Cerebellar nuclear complex (tissue), 1 donor: ENCODE data around the gene CLEC11A.

Experiments
- DNase-seq, 2 experiments: peaks; one replicate each; lab custom pipeline; 2025; lab: John Stamatoyannopoulos, UW

Gene CLEC11A

GRCh38 chr19:50703915-50704796, 19.0 kb upstream of the CLEC11A start:
- no peak for DNase-seq

GRCh38 chr19:50705422-50706019, 17.6 kb upstream of the CLEC11A start:
- no peak for DNase-seq

DNA sequence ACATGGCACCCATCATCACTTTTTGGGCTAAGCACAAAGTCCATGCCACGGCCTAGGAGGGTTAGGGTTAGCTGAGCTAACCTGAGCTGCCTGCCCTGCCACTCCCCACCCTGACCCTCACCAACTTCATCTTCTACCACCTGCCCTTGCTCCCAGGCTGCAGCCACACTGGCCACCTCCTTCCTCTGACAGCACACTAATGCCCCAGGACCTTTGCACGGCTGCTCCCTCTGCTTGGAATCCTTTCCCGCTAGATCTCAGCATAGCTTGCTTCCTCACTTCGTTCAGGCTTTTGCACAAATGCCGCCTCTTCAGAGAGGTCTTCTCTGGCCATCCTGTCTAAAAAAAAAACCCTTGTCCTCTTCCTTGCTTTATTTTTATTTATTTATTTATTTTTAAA, 16.8 kb upstream of the CLEC11A start:
- no peak for DNase-seq

DNA sequence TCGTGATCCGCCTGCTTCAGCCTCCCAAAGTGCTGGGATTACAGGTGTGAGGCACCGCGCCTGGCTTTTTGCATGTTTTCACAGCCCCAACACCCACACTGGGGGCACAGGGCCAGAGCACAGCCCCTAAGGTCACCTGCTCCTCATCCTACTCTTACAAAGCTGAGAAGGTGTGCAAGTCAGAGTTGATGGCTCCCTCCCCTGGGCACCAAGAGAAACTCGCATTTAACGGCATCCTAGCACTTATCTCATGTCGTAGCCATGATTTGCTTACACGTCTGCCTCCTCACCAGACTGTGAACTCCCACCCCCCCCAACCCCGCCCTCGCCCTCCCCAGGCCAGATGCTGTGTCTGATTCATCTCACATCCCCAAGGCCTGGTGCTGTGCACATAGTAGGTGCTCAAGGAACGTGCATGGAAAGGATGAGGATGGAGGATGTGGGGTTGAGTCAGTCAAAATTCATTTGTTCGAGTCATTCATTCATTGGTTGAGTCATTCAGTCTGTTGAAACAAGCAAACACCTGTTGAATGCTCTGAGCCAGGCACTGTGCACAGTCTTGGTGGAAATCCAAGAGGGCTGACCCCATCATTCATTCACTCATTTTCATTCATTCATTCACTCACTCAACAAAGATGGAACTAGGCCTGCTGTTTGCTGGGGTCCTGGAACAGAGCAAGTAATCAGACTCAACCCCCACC, 14.8 kb upstream of the CLEC11A start:
- DNase-seq, result no peak

GRCh38 chr19:50710094-50710493, 13.1 kb upstream of the CLEC11A start:
- no peak for DNase-seq

DNA sequence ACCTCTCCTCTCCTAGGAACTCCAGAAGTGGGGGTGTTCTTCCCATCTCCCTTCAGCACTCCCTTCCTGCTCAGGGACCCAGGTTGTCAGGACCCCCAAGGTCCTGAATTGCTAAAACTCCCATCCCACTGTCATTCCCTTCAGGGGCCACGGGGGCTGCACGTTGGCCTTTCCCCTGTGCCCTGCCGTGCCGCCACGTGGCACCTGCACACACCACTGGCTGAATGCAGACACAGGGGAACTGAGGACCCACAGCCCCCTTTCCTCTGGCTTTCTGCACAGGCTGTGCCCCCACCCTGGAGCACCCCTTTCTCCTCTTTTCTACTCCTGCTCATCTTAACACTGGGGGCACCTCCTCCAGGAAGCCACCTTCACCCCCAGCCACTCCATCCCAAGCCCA, 12.6 kb upstream of the CLEC11A start:
- no peak for DNase-seq

DNA sequence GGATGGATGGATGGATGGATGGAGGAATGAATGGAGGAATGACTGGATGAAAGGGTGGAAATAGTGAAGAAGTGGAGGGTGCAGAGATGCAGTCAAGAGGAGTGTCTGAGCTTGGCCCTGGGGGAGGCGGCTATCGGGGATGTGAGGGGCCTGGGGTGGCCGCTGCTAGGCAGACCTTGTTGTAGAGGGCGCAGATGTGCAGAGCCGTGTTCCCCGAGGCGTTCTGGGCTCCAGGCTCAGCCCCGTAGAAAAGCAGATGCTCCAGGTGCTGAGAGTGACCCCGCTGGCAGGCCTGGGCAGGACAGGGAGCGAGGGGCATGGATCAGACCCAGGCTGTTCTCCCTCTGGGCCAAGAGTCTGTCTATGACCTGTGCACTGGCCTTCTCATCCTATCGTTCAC, 12.0 kb upstream of the CLEC11A start:
- DNase-seq, result no peak

- no peak for DNase-seq
Observed at GRCh38 chr19:50711805-50712204, 11.4 kb upstream of the CLEC11A start.

DNA sequence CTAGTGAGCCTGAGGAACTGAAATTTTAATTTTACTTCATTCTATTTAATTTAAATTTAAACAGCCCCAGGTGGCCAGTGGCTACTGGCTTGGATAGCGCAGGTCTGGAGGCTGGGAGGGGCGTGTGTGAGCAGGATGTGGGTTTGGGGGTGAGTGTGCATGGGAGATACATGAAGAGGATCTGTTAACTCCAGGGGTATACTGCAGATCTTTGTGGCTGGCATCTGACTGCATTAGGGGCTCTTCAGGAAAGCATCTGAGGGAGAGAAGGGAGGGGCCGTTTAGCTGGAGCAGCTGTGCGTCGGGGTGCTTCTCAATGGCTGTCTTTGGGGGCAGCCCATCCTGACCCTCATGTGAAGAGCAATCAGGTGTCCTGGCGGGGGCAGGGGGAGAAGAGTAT, 10.3 kb upstream of the CLEC11A start:
- DNase-seq, result no peak

DNA sequence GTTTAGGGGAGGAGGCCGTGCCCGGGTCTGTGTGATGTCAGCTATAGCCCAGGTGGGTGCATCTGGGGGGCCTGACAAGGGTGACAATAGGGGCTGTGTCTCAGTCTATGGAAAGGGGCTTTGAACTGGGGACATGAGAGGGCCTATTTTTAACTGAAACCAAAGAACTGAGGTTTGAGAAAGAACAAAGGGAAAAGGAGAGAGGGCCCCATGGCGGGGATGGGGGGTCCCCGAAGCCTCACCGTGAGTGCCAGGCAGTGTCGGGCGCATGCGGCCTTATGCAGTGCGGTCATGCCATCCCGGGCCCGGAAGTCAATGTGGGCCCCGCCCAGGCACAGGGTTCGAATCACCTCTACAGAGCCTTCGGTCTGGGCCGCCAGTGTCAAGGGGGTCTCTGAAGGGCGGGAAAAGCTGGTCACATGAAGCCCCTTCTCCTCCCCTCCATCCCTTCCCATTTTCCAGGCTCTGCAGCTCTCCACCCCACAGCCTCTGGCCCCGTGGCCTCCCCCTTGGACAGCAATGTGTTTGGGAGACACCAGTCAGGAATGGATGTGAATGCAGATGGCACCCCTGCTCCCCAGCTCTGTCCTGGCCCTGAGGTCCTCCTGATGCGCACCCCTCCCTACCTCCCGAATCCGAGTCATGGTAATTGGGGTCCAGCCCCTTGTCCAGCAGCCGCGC, 9.5 kb upstream of the CLEC11A start:
- DNase-seq, result no peak

DNA sequence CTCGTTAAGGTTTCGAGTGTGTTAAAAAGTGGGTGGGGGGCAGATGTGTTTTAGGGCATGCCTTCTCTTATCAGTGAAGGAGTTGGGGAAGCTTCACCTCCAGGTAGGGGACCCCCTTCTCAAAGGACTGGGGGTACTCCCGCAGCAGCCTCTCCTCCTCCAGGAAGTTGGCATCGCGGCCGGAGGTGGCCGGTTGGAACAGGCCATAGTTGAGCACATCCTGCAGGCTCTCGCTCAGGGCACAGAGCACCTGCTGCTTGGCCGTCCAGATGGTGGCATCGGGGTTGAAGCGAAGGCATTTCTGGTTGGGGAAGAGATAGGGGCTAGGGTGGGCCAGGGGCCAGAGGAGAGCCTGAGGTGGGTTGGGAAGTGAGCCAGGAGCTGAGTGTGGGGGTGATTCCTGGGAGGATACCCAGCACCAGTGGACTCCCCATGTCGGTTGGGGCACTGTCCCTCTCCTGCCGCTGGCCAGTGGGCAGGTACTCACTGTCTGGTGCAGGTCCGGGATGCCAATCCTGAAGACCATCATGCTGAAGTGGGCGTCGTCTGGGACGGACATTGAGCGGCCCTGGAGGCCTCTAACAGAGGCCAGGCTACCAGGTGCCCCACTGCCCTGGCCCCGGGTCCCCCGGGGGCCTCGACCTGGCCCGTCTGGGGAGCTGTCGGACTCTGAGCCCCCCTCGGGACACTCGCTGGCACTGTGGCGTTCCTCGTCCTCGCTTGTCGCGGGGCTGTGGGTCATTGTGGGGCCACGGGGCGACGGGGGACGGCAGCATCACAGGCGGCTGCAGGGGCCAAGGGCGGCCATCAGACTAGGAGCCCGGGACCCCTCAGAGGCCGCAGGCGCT, 6.8 kb upstream of the CLEC11A start:
- no peak for DNase-seq

DNA sequence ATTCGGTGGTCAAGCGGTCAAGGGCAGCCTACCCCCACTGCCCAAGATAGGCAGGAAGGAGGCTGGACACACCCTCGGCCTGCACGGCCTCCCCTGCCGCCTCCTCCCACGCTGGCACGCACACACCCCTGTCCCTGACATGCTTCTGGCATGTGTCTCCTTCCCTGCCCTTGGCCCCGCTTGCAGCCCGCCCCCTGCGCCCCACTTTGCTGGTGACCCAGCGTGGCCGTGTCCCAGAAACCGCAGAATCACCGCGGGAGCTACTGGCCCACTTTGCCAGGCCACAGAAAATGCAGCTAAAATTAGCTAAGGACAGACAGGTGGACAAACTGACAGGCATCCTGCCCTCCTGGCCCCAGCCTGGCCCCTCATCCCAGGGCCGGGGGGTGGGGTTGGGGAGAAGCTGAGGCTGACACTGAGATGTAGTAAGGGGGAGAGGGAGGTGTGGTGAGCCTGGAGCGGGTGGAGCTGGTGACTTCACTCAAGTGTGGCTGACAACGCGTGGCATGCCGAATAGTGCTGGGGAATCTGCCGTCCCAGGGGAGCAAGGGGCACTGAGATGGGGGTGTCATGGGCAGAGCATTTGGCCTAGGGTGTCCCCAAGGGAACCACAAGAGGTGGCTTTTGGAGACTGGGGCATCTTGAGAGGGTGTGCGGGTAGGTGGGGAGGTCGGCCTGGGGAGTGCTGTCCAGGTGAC, 6.0 kb upstream of the CLEC11A start:
- DNase-seq, result no peak

DNA sequence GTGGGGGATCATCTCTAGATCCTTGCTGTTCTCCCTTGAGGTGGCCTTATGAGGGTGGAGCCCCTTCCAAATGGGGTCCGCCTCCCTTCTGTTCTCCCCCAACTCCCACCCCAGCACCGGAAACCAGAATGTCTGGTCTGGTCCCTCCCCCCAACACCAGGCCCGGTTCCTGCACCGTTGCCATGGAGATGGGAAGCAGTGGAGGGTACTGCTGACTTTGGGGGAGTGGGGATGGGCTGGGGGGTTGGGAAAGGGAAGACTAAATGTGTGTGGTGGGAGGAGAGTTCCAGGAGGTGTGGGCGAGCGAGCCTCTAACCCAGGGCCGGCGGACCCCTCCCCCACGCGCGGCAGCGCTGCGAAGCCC, 5.3 kb upstream of the CLEC11A start:
- DNase-seq, result no peak

- DNase-seq, result no peak
Observed at GRCh38 chr19:50718255-50719118, 4.7 kb upstream of the CLEC11A start.

DNA sequence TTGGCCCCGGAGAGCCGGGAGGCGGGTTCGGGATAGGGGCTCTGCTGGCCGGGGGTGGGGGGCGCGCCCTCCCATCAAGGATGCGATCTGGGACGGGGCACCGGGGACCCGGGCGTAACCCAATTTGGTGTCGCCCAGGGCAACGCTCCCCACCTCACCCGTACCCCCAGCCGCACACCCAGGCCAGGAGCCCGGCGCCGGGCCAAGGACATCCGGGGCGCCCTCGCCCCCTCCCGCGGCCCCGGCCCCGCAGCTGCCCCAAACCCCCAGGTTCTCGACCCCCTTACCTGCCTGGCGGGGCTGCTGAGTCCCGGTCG, 4.1 kb upstream of the CLEC11A start:
- no peak for DNase-seq

DNA sequence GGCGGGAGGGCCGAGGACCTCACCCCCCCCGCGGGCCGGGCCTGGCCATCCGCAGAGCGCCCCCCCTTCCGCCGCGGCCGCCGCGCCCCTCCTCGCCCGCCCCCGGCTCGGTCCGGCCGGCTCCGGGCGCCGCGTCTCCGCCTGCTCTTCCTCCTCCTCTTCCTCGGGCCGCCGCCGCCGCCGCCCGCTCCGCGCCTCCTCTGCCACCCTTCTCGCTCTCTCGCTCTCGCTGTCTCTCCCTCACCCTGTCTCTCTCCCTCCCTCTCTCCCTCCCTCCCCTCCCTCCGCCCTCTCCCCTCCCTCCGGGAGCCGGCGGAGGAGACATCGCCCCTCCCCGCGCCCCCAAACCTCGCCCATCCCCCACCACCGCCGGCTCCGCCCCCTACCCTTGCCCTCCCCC, 3.6 kb upstream of the CLEC11A start, which contains the start of gene SHANK1:
TSS of gene SHANK1 (minus strand) at position 237 of the 400 bp plus-strand sequence. CDS start 2,883 bp downstream, outside the sequence.
- DNase-seq, result no peak

DNA sequence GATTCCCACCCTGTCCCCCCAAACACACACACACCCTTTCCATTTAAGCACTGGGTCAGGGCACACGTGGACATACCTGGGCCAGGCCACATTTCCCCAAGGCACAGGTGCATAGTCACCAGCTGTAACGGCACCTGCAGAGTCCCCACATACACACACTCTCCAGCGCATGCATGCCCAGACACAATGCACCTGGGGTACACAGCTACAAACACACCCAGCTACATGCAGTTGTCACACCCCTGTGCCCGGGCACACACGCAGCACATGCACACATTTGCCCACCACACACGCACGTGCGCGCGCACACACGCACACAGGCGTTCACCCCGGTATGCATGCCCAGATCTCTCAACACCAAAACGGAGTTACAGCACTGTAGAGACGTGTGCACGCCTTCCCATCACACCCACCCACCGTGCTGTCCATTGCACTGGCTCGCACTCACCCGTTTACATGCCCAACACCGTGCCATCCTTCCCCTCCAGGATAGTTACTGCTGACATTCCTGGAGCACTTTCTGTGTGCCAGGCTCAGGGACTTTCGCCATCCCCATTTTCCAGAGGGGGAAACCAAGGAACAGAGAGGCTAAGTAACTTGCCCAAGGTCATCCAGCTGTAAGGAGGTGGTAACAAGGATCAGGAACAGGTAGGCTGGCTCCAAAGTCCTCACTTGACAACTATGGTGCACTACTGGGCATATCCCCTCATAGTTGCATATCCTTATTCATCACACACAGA, 2.8 kb upstream of the CLEC11A start:
- DNase-seq, result no peak

DNA sequence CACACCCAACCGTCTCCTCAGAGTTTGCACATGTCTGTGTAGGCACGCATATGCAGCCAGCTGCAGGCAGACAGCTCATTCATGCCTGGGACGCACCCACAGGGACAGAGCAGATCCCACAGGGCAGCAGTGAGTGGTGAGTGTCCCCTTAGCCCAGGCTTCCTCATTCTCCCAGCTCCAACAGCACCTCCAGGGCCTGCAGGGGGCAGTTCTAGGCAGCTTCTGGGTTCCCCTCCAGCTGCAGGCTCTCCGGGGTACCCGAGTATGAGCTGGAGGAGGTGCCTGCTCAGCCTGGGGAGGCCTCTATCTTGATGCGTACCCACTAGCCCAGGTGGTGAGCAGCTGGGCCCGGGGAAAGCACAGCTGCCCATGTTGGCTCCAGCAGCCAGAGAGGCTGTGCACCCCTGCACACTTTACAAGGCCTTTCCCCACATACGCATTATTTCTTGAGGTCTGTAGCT, 2.2 kb upstream of the CLEC11A start:
- DNase-seq, result no peak

DNA sequence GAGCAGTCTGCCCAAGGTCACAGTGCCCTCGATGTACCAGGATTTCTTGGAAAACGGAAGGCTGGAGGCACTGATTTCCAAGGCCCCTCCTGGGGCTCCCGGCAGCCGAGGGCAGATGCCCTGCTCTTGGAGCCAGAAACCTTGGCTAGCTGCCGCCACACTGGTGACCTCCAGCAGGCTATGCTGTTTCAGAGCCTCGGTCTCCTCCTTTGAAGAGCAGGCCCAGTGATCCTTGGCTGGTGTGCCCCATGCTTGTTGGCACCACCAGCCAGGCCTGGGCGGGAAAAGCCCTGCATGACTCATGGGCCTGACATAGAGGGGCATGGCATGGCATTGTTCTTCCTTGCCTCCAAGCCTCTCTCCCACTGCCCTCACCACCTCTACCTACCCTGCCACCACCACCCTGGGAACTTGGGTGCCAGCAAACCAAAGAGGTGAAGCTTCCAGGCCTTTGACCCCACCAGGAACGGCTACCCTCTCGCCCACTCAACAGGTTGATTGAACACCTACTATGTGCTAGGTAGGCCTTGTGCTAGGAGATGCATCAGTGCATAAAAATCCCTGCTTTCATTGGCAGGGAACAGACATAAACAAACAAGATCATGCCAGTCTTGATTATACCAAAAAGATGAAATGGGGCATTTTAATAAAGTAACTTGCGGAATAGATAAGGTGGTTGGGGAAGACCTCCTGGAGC, 1.6 kb upstream of the CLEC11A start:
- DNase-seq, result no peak
